HCT116 (cell line): Measurements from ENCODE around the gene INPP5D. TPM values are rescaled to one million over a fixed set of nuclear protein-coding genes. Genes with fewer than 3 reads are reported as not detected.

Experiments
- ATAC-seq: fragments of 200-7000 bp; cut with Tn5 transposase; 2 replicates; pipeline ENCODE4 v1.9.1; 2020; ENCODE audit warnings: mild to moderate bottlenecking, moderate library complexity
- BruUV-seq: library from RNA; stranded (reverse); fragments of 400-500 nt; replicated peaks from 2 replicates; lab custom pipeline; 2021; lab: Mats Ljungman, UMichigan
- CTCF ChIA-PET: fragments of 300-600 bp; sonication (Branson Sonifier 250); formaldehyde crosslinking; loops from one replicate; lab custom pipeline; 2021; ENCODE audit warnings: antibody characterized with exemption; lab: Charles Lee
- POLR2A ChIA-PET: fragments of 300-600, 350-600 bp; sonication (Branson Sonifier 250); formaldehyde crosslinking; loops from one replicate; lab custom pipeline; 2021; ENCODE audit warnings: antibody characterized with exemption; lab: Charles Lee
- RAD21 ChIA-PET, 2 experiments: fragments of 300-600 bp; sonication (Branson Sonifier 250); formaldehyde crosslinking; loops; one replicate each; lab custom pipeline; 2023; ENCODE audit warnings: low total read pairs in 2 of 2; ENCODE audit not compliant: uncharacterized antibody in 2 of 2, unreplicated experiment in 2 of 2, low non-redundant PET in 1 of 2; lab: Charles Lee
- DNase-seq: peaks from one replicate; pipeline ENCODE4 v3.0.0-alpha.2; 2010; ENCODE audit warnings: low read depth, low spot score
- H2AFZ ChIP-seq: fragments of 200-600 bp; shearing (Covaris generic), sonication (generic); 2 replicates; pipeline ENCODE4 v1.6.1; 2017; ENCODE audit warnings: low read depth, mixed run types, mixed read lengths, antibody characterized with exemption, low read length; ENCODE audit not compliant: poor library complexity, severe bottlenecking
- H3K27ac ChIP-seq: 2 replicates; pipeline ENCODE4 v1.5.1; 2012; ENCODE audit warnings: low read depth, low read length
- H3K27me3 ChIP-seq: fragments of 200-600 bp; sonication (generic); 2 replicates; pipeline ENCODE4 v1.6.1; 2016; ENCODE audit warnings: mixed run types, low read length, mixed read lengths; ENCODE audit not compliant: insufficient read depth
- H3K36me3 ChIP-seq, 2 experiments: fragments of 200-500 bp in 1 of 2; fragments of 200-600 bp in 1 of 2; sonication (Bioruptor generic) in 1 of 2; sonication (generic) in 1 of 2; 2 replicates each; pipeline versions ENCODE4 v1.5.1 to v1.6.1; 2014 to 2016; ENCODE audit warnings: low read length in 2 of 2, inconsistent platforms in 1 of 2, mixed read lengths in 1 of 2, mixed run types in 1 of 2; ENCODE audit not compliant: insufficient read depth in 2 of 2, control insufficient read depth in 1 of 2
- H3K4me1 ChIP-seq, 2 experiments: fragments of 200-600 bp in 1 of 2; sonication (generic) in 1 of 2; 2 replicates each; pipeline versions ENCODE4 v1.5.1 to v1.6.1; 2012 to 2017; ENCODE audit warnings: low read length in 2 of 2, inconsistent platforms in 1 of 2, mild to moderate bottlenecking in 1 of 2, mixed read lengths in 1 of 2, mixed run types in 1 of 2, moderate library complexity in 1 of 2; ENCODE audit not compliant: insufficient read depth in 2 of 2, control insufficient read depth in 1 of 2
- H3K4me2 ChIP-seq: fragments of 200-600 bp; sonication (generic); 2 replicates; pipeline ENCODE4 v1.6.1; 2017; ENCODE audit warnings: mixed run types, low read length, mixed read lengths
- H3K4me3 ChIP-seq, 2 experiments: fragments of 200-600 bp in 1 of 2; sonication (generic) in 1 of 2; replicated peaks in 1 of 2; 2 replicates each; pipeline ENCODE4 v1.5.1; 2011 to 2016; ENCODE audit warnings: low read length in 2 of 2, control low read depth in 1 of 2, low read depth in 1 of 2, mild to moderate bottlenecking in 1 of 2, mixed read lengths in 1 of 2, mixed run types in 1 of 2
- H3K79me2 ChIP-seq: fragments of 200-600 bp; sonication (generic); 2 replicates; pipeline ENCODE4 v1.6.1; 2017; ENCODE audit warnings: mild to moderate bottlenecking, mixed run types, low read length, moderate library complexity, mixed read lengths; ENCODE audit not compliant: insufficient read depth
- H3K9ac ChIP-seq: fragments of 200-600 bp; sonication (generic); 2 replicates; pipeline ENCODE4 v1.6.1; 2016; ENCODE audit warnings: low read length, mixed read lengths
- H3K9me2 ChIP-seq: fragments of 200-600 bp; sonication (generic), shearing (Covaris generic); 2 replicates; pipeline ENCODE4 v1.6.1; 2017; ENCODE audit warnings: mixed run types, mild to moderate bottlenecking, moderate library complexity; ENCODE audit not compliant: insufficient read depth
- H3K9me3 ChIP-seq, 2 experiments: fragments of 200-500 bp in 1 of 2; fragments of 200-600 bp in 1 of 2; sonication (Bioruptor generic) in 1 of 2; sonication (generic) in 1 of 2; 2 replicates each; pipeline ENCODE4 v1.6.1; 2014 to 2017; ENCODE audit warnings: low read length in 2 of 2, mixed read lengths in 2 of 2, inconsistent platforms in 1 of 2, low read depth in 1 of 2, mild to moderate bottlenecking in 1 of 2, mixed run types in 1 of 2, moderate library complexity in 1 of 2; ENCODE audit not compliant: control insufficient read depth in 1 of 2, insufficient read depth in 1 of 2
- H4K20me1 ChIP-seq: fragments of 200-600 bp; sonication (generic), shearing (Covaris generic); 2 replicates; pipeline ENCODE4 v1.6.1; 2017; ENCODE audit warnings: mixed run types, mild to moderate bottlenecking, moderate library complexity; ENCODE audit not compliant: insufficient read depth
- CBX3 ChIP-seq: IDR thresholded peaks from 2 replicates; pipeline ENCODE4 v1.6.1; 2012; ENCODE audit warnings: low read depth
- CEBPB ChIP-seq: IDR thresholded peaks from 2 replicates; pipeline ENCODE4 v1.6.1; 2012; ENCODE audit warnings: low read depth
- ELF1 ChIP-seq: IDR thresholded peaks from 2 replicates; pipeline ENCODE4 v1.6.1; 2012; ENCODE audit warnings: low read depth, borderline replicate concordance
- EZH2 ChIP-seq: fragments of 200-600 bp; sonication (generic); IDR thresholded peaks from 2 replicates; pipeline ENCODE4 v1.6.1; 2017; ENCODE audit warnings: antibody characterized with exemption, mixed run types
- FOSL1 ChIP-seq: IDR thresholded peaks from 2 replicates; pipeline ENCODE4 v1.6.1; 2012; ENCODE audit warnings: low read depth
- SP1 ChIP-seq: IDR thresholded peaks from 2 replicates; pipeline ENCODE4 v1.6.1; 2012; ENCODE audit warnings: low read depth
- SRF ChIP-seq: IDR thresholded peaks from 2 replicates; pipeline ENCODE4 v1.6.1; 2012; ENCODE audit warnings: low read depth
- ZBTB33 ChIP-seq: IDR thresholded peaks from 2 replicates; pipeline ENCODE4 v1.6.1; 2011; ENCODE audit warnings: mild to moderate bottlenecking, low read length, moderate library complexity; ENCODE audit not compliant: insufficient replicate concordance; ENCODE audit errors: extremely low read depth
- ZFX ChIP-seq: fragments of 450-650 bp; IDR thresholded peaks from 2 replicates; pipeline ENCODE4 v1.6.1; 2017
- ZNF274 ChIP-seq: fragments of 200-500 bp; sonication (Bioruptor generic); IDR thresholded peaks from 2 replicates; pipeline ENCODE4 v1.6.1; 2014; ENCODE audit warnings: mild to moderate bottlenecking, low read depth, low read length, inconsistent platforms
- intact Hi-C: fragments of 100-400 bp; cut with micrococcal nuclease; formaldehyde crosslinking; loops from 2 replicates; pipeline ENCODE4 v1.10.0; 2022
- total RNA-seq: library from RNA; stranded (reverse); gene quantifications from one replicate; pipeline ENCODE4 v1.2.1, GENCODE V29; 2021; ENCODE audit not compliant: unreplicated experiment
- TF ChIP-seq, protein P1 (sequence below), 3 experiments: fragments of 200-600 bp in 1 of 3; sonication (generic) in 1 of 3; IDR thresholded peaks in 2 of 3; conservative IDR thresholded peaks in 1 of 3; 2 replicates each; pipeline ENCODE4 v1.5.1; 2012 to 2017; ENCODE audit warnings: low read depth in 2 of 3, low read length in 2 of 3, antibody characterized with exemption in 1 of 3, borderline replicate concordance in 1 of 3, control low read depth in 1 of 3, mild to moderate bottlenecking in 1 of 3, mixed read lengths in 1 of 3, mixed run types in 1 of 3, moderate library complexity in 1 of 3; ENCODE audit not compliant: insufficient read depth in 1 of 3

The INPP5D gene
- total RNA-seq, 1 experiment from 2014 or later = 1.8 TPM

DNA sequence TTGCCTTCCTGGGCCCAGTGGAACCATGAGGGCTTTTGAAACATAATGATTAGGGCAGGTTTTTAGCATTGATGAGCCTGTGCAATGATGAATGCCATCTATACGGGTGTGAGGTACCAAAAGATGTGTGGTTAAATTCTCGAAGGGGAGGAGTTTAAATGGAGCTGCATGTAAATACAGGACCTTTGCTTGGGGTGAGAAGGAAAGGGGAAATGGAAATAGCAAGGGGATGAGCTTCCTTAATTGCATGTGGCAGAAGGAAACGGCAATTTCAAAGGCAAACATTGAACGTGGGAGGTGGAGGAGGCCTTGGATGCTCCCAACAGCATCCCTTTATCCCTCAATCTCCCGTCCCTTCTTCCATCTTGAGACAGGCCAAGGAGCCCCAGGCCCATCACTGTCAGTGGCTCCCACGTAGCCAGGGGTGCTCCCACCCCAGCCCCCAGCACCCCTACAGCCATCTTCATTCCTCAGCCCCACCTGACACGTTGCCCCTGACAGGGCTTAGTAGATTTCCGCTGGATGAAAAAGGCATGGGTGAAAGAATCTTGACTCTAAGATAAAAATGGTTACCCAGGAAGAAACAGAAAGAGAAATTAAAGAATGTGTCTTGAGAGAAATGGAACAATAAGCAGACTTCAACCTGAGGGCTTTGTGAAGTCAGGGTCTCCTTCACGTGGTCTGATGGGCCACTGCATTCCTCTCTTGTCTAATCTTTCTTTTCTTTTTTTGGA, 32.5 kb downstream of the INPP5D start:
- H3K4me2 ChIP-seq = no peak overlapping the region
- no peak overlapping the region for H3K9ac ChIP-seq
- no peaks in the 10 kb centered on the region for H3K9me2 ChIP-seq
- intact Hi-C loops = no loop called here
- H3K79me2 ChIP-seq = no peaks in the 10 kb centered on the region
- ChIA-PET CTCF (no interaction called here), POLR2A (no interaction called here), RAD21 (no interaction called here)
- TF ChIP-seq CBX3 (no peak), EZH2 (no peak), SP1 (no peak), FOSL1 (no peak), ELF1 (no peak), ZNF274 (no peak), SRF (no peak)
- TF ChIP-seq, protein P1, sequence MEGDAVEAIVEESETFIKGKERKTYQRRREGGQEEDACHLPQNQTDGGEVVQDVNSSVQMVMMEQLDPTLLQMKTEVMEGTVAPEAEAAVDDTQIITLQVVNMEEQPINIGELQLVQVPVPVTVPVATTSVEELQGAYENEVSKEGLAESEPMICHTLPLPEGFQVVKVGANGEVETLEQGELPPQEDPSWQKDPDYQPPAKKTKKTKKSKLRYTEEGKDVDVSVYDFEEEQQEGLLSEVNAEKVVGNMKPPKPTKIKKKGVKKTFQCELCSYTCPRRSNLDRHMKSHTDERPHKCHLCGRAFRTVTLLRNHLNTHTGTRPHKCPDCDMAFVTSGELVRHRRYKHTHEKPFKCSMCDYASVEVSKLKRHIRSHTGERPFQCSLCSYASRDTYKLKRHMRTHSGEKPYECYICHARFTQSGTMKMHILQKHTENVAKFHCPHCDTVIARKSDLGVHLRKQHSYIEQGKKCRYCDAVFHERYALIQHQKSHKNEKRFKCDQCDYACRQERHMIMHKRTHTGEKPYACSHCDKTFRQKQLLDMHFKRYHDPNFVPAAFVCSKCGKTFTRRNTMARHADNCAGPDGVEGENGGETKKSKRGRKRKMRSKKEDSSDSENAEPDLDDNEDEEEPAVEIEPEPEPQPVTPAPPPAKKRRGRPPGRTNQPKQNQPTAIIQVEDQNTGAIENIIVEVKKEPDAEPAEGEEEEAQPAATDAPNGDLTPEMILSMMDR (IDR thresholded peaks at IDR 0.05 in 2 of 3, conservative IDR thresholded peaks at IDR 0.05 in 1 of 3; ENCODE audit: borderline replicate concordance in 1 of 3, insufficient read depth in 1 of 3, low read depth in 2 of 3, low read length in 2 of 3) = no peak
- H3K9me3 ChIP-seq = no peaks in the 10 kb centered on the region
- no peak overlapping the region for H3K4me3 ChIP-seq
- no peaks in the 10 kb centered on the region for H3K36me3 ChIP-seq
- no peak overlapping the region for H3K27ac ChIP-seq
- H3K4me1 ChIP-seq = no peaks in the 10 kb centered on the region
- BruUV-seq = no TSS peak
- ATAC-seq (no peak), DNase-seq (no peak)
- H2AFZ ChIP-seq = no peak overlapping the region
- H4K20me1 ChIP-seq = no peaks in the 10 kb centered on the region
- no peaks in the 10 kb centered on the region for H3K27me3 ChIP-seq

- CTCF ChIA-PET = no interaction called here
- Histone ChIP-seq H3K27ac (no peak overlapping the region), H2AFZ (no peak overlapping the region), H3K4me2 (no peak overlapping the region), H3K4me1 (no peaks in the 10 kb centered on the region), H4K20me1 (no peaks in the 10 kb centered on the region), H3K4me3 (no peak overlapping the region), H3K79me2 (no peaks in the 10 kb centered on the region), H3K36me3 (no peaks in the 10 kb centered on the region), H3K9ac (no peak overlapping the region), H3K27me3 (no peaks in the 10 kb centered on the region), H3K9me3 (no peaks in the 10 kb centered on the region), H3K9me2 (no peaks in the 10 kb centered on the region)
- intact Hi-C loops = no loop called here
- no TSS peak for BruUV-seq
- no peak for DNase-seq
- ATAC-seq = no peak
- RAD21 ChIA-PET = no interaction called here
- POLR2A ChIA-PET = no interaction called here
- TF ChIP-seq CBX3 = no peak
- TF ChIP-seq ZBTB33 = no peak
- TF ChIP-seq, protein P1 (IDR thresholded peaks at IDR 0.05 in 2 of 3, conservative IDR thresholded peaks at IDR 0.05 in 1 of 3; ENCODE audit: borderline replicate concordance in 1 of 3, insufficient read depth in 1 of 3, low read depth in 2 of 3, low read length in 2 of 3) = no peak
- TF ChIP-seq CEBPB = no peak
- TF ChIP-seq ZFX = no peak
These were observed 33.0 kb downstream of the INPP5D start for GRCh38 chr2:233093166-233093448.
